HG03135 (cell line): ENCODE results near the gene FOXO6.

Source experiments
- ATAC-seq: cut with Tn5 transposase; IDR thresholded peaks from one replicate; pipeline ENCODE4 v1.9.1; 2021; ENCODE audit warnings: mild to moderate bottlenecking, moderate library complexity; ENCODE audit not compliant: unreplicated experiment

FOXO6 gene

GRCh38 chr1:41382480-41383090 lies 21.4 kb downstream of the FOXO6 start:
- ATAC-seq: no peak

GRCh38 chr1:41383094-41383852 lies 22.0 kb downstream of the FOXO6 start:
- no peak for ATAC-seq

DNA sequence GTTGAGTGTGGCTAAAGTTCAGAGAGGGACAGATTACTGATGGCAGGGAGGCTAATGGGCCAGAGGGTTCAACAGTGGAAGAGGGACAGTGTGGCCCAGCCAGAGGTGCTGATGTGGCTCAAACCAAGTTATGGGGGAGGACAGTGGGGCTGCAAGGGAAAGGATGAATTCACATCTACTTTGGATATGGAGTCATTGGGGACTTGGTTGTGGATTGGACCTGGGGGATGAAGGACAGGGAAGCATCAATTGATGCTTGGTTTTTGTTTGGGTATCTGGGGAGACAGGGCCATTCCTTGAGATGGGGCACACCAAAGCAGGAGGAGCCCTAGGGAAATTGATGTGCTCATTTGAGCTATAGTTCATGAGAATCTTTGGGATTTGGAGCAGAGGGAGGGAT lies 23.3 kb downstream of the FOXO6 start:
- no peak for ATAC-seq

GRCh38 chr1:41385398-41386195 lies 24.4 kb downstream of the FOXO6 start:
- ATAC-seq: no peak

DNA sequence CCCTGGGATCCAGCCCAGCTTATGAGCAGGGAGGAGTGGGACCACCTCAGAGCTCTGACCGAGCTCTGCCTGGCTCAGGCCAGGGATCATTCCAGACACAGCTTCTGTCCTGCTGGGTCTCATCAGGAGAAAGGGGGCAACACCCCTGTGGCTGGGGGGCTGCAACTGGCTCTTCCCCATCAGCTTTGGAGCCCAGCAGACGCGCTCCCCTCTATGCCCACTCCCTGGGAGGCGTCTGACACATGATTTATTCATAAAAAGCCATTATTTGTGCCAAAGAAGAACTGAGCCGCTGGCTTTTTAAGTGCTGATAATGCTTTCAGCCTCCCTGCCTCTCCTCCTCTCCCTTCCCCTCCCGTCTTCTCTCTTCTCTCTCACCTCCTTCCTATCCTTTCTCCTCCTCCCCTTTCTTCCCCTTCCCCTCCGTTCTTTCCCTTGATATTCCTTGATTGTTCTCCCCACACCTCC lies 25.0 kb downstream of the FOXO6 start:
- ATAC-seq: no peak

DNA sequence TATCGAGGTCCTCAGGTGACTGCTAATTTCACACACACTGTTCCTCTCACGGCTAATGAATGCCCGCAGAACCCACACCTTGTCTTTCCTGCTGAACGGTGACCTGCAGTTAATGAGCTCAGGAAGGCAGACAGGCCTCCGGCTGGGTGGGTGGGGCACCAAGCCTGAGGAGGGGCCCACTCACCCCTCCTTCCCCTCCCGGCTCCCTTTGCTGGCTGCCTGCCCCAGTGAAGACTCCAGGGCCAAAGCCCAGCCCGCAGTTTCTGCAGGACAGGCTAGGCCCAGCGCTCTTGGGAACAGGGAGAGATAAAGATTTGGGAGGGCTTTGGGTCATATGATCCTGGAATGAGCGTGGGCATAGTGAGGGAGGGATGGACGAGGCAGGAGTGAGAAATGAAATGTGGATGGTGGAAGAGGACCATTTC lies 26.4 kb downstream of the FOXO6 start:
- no peak for ATAC-seq

- no peak for ATAC-seq
Observed at GRCh38 chr1:41388510-41388909, 27.3 kb downstream of the FOXO6 start.

GRCh38 chr1:41389009-41389408 lies 27.8 kb downstream of the FOXO6 start:
- no peak for ATAC-seq

DNA sequence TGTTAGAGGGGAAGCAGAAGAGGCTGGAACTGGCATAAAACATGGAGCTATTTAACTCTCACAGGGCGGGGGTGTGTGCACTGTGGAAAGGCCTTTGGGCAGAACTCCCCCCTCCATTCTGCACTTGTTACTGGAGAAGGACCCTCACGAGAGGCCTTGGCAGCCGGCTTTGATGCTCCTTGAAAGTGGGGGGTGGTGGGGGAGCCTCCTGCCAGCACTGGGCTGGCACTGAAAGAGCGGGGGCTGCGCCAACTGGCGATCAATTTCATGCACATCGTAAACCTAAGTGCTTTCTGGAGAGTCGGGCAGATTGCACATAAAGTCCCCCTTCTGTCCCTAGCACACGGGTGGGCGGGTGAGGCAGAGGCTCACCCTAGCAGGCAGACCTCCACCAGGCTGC lies 28.9 kb downstream of the FOXO6 start:
- ATAC-seq: no peak

GRCh38 chr1:41390573-41390972 lies 29.3 kb downstream of the FOXO6 start:
- no peak for ATAC-seq

GRCh38 chr1:41391834-41392527 lies 30.7 kb downstream of the FOXO6 start:
- no peak for ATAC-seq

- ATAC-seq: no peak
Observed at GRCh38 chr1:41392528-41392924, 31.3 kb downstream of the FOXO6 start.

DNA sequence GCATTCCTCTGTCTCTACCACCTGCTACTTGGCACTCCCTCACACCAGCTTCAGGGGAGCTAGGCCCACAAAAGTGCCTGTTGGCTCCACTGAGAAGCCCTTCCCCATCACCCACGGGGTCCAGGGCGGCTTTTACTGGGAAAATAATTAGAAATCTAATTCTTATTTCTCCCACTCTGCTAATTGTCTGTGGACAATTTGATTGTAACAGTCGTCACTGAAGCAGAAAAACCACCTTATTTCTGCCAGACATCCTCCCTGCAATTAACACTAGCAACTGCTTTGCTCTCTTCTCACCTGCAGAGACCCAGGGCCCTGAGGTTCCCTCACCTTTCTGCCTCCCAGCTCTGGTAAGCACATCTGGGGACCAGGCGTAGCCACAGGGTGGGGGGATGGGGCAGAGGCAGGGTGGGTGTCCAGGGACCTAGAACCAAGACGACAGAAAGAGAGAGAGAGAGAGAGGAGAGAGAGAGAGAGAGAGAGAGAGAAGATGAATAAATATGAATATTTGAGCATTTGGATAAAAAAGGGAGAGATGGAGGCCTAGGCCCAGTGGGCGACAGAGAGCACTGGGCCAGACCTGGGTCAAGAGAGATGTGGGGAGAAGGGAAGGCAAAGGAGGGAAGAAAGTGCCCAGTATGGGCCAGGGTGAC lies 32.6 kb downstream of the FOXO6 start:
- no peak for ATAC-seq

DNA sequence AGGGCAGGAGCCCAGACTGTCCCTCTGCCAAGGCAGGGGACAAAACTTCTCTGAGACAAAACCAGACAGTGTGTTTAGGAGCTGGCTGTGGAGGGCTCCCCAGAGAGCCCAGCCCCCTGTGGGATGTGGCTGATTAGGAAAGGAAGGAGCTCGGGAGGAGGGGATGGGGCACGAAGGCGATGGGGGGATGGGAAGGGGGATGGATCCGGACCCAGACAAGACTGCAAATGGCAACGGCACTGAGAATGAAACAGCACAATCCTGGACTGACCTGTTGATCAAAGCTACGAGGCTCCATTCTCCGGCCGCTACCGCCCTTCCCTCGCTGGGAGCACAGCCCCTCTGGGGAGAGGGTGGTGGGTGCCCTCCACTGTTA lies 33.1 kb downstream of the FOXO6 start:
- no peak for ATAC-seq

GRCh38 chr1:41394959-41395956 lies 34.0 kb downstream of the FOXO6 start:
- ATAC-seq: no peak

DNA sequence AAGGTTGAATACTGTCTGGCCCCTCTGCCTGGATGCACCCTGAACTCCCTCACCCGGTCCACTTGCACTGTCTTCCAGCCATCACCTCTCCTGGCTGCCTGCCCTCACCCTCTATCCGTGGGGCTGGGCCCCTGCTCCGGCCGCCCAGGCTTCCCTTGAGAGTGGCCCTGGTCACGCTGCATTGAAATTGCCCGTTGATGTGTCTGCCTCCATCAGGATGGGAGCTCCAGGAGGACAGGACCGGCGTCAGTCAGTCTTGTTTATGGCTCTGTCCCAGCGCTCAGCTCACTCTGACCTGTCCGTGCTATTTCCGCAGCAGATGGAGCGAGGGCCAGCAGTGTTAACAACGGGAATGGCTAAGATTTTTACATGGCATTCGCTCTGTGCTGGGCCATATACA lies 34.9 kb downstream of the FOXO6 start:
- no peak for ATAC-seq

- no peak for ATAC-seq
Observed at GRCh38 chr1:41397020-41397419, 35.8 kb downstream of the FOXO6 start.

- ATAC-seq: no peak
Observed at GRCh38 chr1:41397753-41398330, 36.6 kb downstream of the FOXO6 start.

GRCh38 chr1:41399145-41399795 lies 38.0 kb downstream of the FOXO6 start:
- ATAC-seq: no peak
